Activated B cell treated with CpG ODN at 0.5 μM for 24 hours (primary cell): ENCODE data around the gene EIF2B5. TPM values are rescaled to one million over a fixed set of nuclear protein-coding genes. Genes with fewer than 3 reads are reported as not detected.

Experiments
- ATAC-seq: fragments of 200-7000 bp; cut with Tn5 transposase; one replicate; pipeline ENCODE4 v1.10.0; 2021; ENCODE audit warnings: low read depth, mild to moderate bottlenecking, moderate library complexity
- CTCF ChIA-PET: fragments of 350-600 bp; sonication (Branson Sonifier 250); formaldehyde crosslinking; loops from one replicate; lab custom pipeline; 2021; ENCODE audit warnings: antibody characterized with exemption; lab: Charles Lee
- POLR2A ChIA-PET: fragments of 350-600 bp; sonication (Branson Sonifier 250); formaldehyde crosslinking; loops from one replicate; lab custom pipeline; 2021; ENCODE audit warnings: antibody characterized with exemption; lab: Charles Lee
- DNase-seq: peaks from one replicate; pipeline ENCODE4 v3.0.0; 2022
- H3K27ac Mint-ChIP-seq: one replicate; pipeline ENCODE4 v1.8.0; 2020; ENCODE audit warnings: mixed read lengths
- H3K27me3 Mint-ChIP-seq: one replicate; pipeline ENCODE4 v1.8.0; 2021; ENCODE audit warnings: mixed read lengths
- H3K36me3 Mint-ChIP-seq: one replicate; pipeline ENCODE4 v1.8.0; 2021; ENCODE audit warnings: low read depth, mixed read lengths
- H3K4me1 Mint-ChIP-seq: one replicate; pipeline ENCODE4 v1.8.0; 2021; ENCODE audit warnings: mixed read lengths
- H3K4me3 Mint-ChIP-seq: one replicate; pipeline ENCODE4 v1.8.0; 2020; ENCODE audit warnings: mild to moderate bottlenecking, mixed read lengths
- H3K9me3 Mint-ChIP-seq: one replicate; pipeline ENCODE4 v1.8.0; 2020; ENCODE audit warnings: mixed read lengths
- intact Hi-C: fragments of 100-400 bp; cut with micrococcal nuclease; formaldehyde crosslinking; loops from one replicate; pipeline ENCODE4 v1.15.1; 2024
- total RNA-seq: library from RNA; stranded (reverse); gene quantifications from 2 replicates; pipeline ENCODE4 v1.2.3, GENCODE V29; 2022
- TF ChIP-seq, protein P1 (sequence below): fragments of 200-600 bp; IDR thresholded peaks from one replicate; pipeline ENCODE4 v1.8.0; 2022; ENCODE audit warnings: antibody characterized with exemption, mild to moderate bottlenecking

Gene EIF2B5
- total RNA-seq, 1 donor from 2014 or later: 74.2 TPM

DNA sequence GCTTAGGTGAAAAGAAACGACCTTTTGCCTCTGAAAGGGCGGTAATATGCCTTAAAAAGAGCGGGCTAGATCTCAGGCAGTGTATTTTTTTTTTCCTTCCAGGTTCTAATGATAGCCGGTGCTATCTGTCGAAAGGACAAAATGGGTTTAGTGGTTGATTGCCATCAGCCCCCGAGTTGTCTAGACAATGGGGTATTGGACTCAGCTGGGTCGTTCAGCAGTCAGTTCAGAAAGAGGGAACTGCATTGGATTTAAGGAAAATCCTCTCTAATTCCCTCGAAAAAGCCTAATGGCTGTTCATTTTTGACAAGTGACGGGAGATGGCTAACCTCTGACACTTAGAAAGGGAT, 728 bp downstream of the EIF2B5 start:
- peaks cover 39% of the 10 kb centered on the region for H3K36me3 Mint-ChIP-seq
- CTCF ChIA-PET: interaction anchor here (0.7 to 1.2 kb wide), 2 partner anchors 222 to 240 kb away, joined by 3 to 5 read pairs; no protein-coding TSS in a partner anchor
- H3K9me3 Mint-ChIP-seq: no peaks in the 10 kb centered on the region
- no peaks in the 10 kb centered on the region for H3K27me3 Mint-ChIP-seq
- peak overlapping the region; percentile 98 for H3K4me3 Mint-ChIP-seq
- TF ChIP-seq, protein P1, sequence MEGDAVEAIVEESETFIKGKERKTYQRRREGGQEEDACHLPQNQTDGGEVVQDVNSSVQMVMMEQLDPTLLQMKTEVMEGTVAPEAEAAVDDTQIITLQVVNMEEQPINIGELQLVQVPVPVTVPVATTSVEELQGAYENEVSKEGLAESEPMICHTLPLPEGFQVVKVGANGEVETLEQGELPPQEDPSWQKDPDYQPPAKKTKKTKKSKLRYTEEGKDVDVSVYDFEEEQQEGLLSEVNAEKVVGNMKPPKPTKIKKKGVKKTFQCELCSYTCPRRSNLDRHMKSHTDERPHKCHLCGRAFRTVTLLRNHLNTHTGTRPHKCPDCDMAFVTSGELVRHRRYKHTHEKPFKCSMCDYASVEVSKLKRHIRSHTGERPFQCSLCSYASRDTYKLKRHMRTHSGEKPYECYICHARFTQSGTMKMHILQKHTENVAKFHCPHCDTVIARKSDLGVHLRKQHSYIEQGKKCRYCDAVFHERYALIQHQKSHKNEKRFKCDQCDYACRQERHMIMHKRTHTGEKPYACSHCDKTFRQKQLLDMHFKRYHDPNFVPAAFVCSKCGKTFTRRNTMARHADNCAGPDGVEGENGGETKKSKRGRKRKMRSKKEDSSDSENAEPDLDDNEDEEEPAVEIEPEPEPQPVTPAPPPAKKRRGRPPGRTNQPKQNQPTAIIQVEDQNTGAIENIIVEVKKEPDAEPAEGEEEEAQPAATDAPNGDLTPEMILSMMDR: no peak
- ATAC-seq (no peak), DNase-seq (no peak)
- peaks cover 33% of the 10 kb centered on the region for H3K4me1 Mint-ChIP-seq
- intact Hi-C loops: loop anchor here (1.0 to 2.0 kb wide), 10 partner anchors 19 to 241 kb away; partner anchors contain the start of genes ABCC5, ABCF3, AP2M1 and DVL3
- POLR2A ChIA-PET: interaction anchor here (1.1 to 2.9 kb wide), 9 partner anchors 8 to 251 kb away, joined by 3 to 14 read pairs (median 7); partner anchors contain the start of genes ABCF3, DVL3 and PARL
- peak overlapping the region; percentile 96 for H3K27ac Mint-ChIP-seq

DNA sequence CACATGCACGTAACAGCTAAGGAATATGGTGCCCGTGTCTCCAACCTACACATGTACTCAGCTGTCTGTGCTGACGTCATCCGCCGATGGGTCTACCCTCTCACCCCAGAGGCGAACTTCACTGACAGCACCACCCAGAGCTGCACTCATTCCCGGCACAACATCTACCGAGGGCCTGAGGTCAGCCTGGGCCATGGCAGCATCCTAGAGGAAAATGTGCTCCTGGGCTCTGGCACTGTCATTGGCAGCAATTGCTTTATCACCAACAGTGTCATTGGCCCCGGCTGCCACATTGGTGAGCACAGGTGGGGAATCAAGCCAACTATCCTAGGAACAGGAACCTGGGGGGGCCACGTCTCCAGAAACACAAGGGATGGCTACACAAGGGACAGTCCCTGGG, 5.3 kb downstream of the EIF2B5 start:
- Mint-ChIP-seq H3K9me3 (no peaks in the 10 kb centered on the region), H3K36me3 (peaks cover 77% of the 10 kb centered on the region), H3K27me3 (no peaks in the 10 kb centered on the region), H3K4me1 (peaks cover 34% of the 10 kb centered on the region), H3K27ac (no peak overlapping the region), H3K4me3 (no peak overlapping the region)
- no peak for ATAC-seq
- POLR2A ChIA-PET: no interaction called here
- no peak for DNase-seq
- TF ChIP-seq, protein P1: no peak
- CTCF ChIA-PET: no interaction called here
- intact Hi-C loops: no loop called here

DNA sequence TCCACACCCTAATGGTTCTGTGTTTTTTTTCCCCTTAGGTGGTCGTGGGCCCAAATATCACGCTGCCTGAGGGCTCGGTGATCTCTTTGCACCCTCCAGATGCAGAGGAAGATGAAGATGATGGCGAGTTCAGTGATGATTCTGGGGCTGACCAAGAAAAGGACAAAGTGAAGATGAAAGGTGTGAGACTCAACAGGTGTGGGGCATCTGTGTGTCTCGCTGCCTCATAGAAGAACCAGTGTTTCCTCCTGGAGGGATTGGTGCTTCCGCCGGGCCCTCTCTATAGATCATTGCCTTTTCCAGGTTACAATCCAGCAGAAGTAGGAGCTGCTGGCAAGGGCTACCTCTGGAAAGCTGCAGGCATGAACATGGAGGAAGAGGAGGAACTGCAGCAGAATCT, 7.0 kb downstream of the EIF2B5 start:
- TF ChIP-seq, protein P1: no peak
- Mint-ChIP-seq H3K27me3 (no peaks in the 10 kb centered on the region), H3K9me3 (no peaks in the 10 kb centered on the region), H3K4me3 (no peak overlapping the region), H3K4me1 (peaks cover 20% of the 10 kb centered on the region), H3K27ac (no peak overlapping the region), H3K36me3 (peaks cover 80% of the 10 kb centered on the region)
- ATAC-seq (no peak), DNase-seq (no peak)
- CTCF ChIA-PET: no interaction called here
- POLR2A ChIA-PET: no interaction called here
- intact Hi-C loops: no loop called here

DNA sequence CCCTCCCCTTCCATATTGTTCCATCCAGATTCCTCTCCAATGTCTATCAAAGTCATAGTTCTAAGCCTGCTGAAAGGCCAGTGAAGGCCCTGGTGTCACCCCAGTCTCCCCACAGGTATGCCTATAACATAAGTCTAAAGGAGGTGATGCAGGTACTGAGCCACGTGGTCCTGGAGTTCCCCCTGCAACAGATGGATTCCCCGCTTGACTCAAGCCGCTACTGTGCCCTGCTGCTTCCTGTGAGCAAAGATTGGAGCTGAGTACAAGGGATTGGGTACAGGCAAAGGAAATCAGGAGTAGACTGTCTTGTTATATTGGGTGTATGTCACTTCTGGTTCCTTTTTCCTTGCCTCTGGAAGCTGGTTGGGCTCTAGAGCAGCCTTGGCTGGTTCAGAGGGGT, 8.2 kb downstream of the EIF2B5 start:
- ATAC-seq (no peak), DNase-seq (no peak)
- CTCF ChIA-PET: interaction anchor here (1.3 to 2.2 kb wide), 2 partner anchors 8 to 84 kb away, joined by 4 to 7 read pairs; partner anchors contain the start of gene EIF2B5
- peaks cover 12% of the 10 kb centered on the region for H3K4me1 Mint-ChIP-seq
- H3K4me3 Mint-ChIP-seq: no peak overlapping the region
- peak overlapping the region; percentile 53 for H3K27ac Mint-ChIP-seq
- H3K36me3 Mint-ChIP-seq: peaks cover 71% of the 10 kb centered on the region
- intact Hi-C loops: no loop called here
- H3K27me3 Mint-ChIP-seq: no peaks in the 10 kb centered on the region
- H3K9me3 Mint-ChIP-seq: no peaks in the 10 kb centered on the region
- TF ChIP-seq, protein P1: no peak
- POLR2A ChIA-PET: interaction anchor here (0.5 to 1.4 kb wide), 2 partner anchors 8 to 13 kb away, joined by 4 to 8 read pairs; partner anchors contain the start of gene EIF2B5

DNA sequence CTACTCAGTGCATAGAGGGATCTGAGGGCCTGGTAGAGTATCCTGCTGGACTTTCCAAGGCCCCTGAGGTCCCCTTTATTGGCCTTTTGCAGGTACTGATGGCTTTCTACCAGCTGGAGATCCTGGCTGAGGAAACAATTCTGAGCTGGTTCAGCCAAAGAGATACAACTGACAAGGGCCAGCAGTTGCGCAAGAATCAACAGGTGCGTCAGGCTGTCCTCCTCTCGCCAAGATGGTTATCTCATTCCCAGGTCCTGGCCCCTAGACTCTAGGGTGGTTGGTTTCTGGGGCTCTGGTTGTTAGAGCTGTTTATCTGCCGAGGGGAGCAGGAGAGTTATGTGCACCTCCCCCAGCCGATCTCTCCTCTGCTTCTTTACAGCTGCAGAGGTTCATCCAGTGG, 9.3 kb downstream of the EIF2B5 start:
- H3K4me3 Mint-ChIP-seq: no peak overlapping the region
- peaks cover 67% of the 10 kb centered on the region for H3K36me3 Mint-ChIP-seq
- POLR2A ChIA-PET: interaction anchor here (0.5 to 1.4 kb wide), 2 partner anchors 9 to 64 kb away, joined by 4 read pairs; partner anchors contain the start of gene EIF2B5
- intact Hi-C loops: no loop called here
- CTCF ChIA-PET: interaction anchor here (1.3 to 2.2 kb wide), 2 partner anchors 10 to 83 kb away, joined by 4 to 7 read pairs; partner anchors contain the start of gene EIF2B5
- no peaks in the 10 kb centered on the region for H3K27me3 Mint-ChIP-seq
- no peaks in the 10 kb centered on the region for H3K9me3 Mint-ChIP-seq
- DNase-seq: no peak
- H3K27ac Mint-ChIP-seq: no peak overlapping the region
- TF ChIP-seq, protein P1: no peak
- no peak for ATAC-seq
- H3K4me1 Mint-ChIP-seq: peaks cover 12% of the 10 kb centered on the region
